Measurements from ENCODE around the gene TMEM200A.

TMEM200A gene

DNA sequence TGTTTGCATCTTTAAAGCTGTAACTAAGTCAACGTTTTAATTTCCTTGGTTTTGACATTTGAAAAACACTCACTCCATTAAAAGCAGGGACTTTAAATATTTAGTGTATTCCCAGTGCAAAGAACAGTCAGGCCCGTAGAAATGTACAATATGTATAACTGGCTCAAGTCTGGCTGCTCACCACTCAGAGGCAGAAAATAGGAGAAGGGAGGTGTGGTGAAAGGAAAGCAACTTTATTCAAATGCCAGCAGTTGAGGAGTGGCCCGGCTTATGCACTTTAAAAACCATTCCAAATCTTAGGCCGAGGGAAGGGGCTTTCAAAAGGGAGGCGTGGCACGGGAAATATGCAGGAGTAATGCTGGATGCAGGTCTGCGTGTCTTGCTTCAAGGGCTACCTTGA lies 120.6 kb downstream of the TMEM200A start:
- H3K9me3 ChIP-seq (ENCODE audit: control insufficient read depth in 2 of 2, low read length in 2 of 2) = no peaks in the 10 kb centered on the region
- no peaks in the 10 kb centered on the region for H3K36me3 ChIP-seq (ENCODE audit: control insufficient read depth in 2 of 2, insufficient read depth in 2 of 2, low read length in 2 of 2)
- no peak overlapping the region for H3K27ac ChIP-seq (ENCODE audit: low read length)
- no peak overlapping the region for H3K4me3 ChIP-seq (ENCODE audit: low read length in 2 of 2)
- no peaks in the 10 kb centered on the region for H3K4me1 ChIP-seq (ENCODE audit: control insufficient read depth, insufficient read depth, low read length)
- no peak overlapping the region for H3K9ac ChIP-seq (ENCODE audit: low read length in 2 of 2)
- H3K27me3 ChIP-seq (ENCODE audit: control insufficient read depth in 1 of 2, insufficient read depth in 2 of 2, low read length in 2 of 2) = no peaks in the 10 kb centered on the region

DNA sequence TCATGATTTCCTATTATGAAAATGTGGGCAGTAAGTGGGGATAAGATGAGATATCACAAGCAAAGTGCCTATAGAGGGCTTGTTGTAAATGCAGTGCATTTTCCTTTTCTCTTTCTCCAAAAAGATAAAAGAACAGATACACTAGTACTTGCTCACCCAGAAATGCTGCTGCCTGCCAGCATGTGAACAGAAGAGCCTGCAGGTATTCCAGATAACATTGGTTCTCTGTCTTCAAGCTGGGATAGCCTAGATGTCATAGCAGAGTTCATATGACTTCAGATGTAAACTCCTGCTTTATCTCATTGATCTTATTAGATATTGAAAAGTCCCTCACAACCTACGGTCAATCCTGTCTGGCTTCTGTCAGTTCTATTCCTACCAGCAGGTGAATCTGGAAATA lies 123.7 kb downstream of the TMEM200A start:
- no peak overlapping the region for H3K9ac ChIP-seq (ENCODE audit: low read length in 2 of 2)
- H3K4me1 ChIP-seq (ENCODE audit: control insufficient read depth, insufficient read depth, low read length) = no peaks in the 10 kb centered on the region
- H3K9me3 ChIP-seq (ENCODE audit: control insufficient read depth in 2 of 2, low read length in 2 of 2) = no peaks in the 10 kb centered on the region
- H3K36me3 ChIP-seq (ENCODE audit: control insufficient read depth in 2 of 2, insufficient read depth in 2 of 2, low read length in 2 of 2) = no peaks in the 10 kb centered on the region
- H3K27me3 ChIP-seq (ENCODE audit: control insufficient read depth in 1 of 2, insufficient read depth in 2 of 2, low read length in 2 of 2) = no peaks in the 10 kb centered on the region
- H3K4me3 ChIP-seq (ENCODE audit: low read length in 2 of 2) = no peak overlapping the region
- H3K27ac ChIP-seq (ENCODE audit: low read length) = no peak overlapping the region
